ENCODE measurements around the gene NPM1.

DNA sequence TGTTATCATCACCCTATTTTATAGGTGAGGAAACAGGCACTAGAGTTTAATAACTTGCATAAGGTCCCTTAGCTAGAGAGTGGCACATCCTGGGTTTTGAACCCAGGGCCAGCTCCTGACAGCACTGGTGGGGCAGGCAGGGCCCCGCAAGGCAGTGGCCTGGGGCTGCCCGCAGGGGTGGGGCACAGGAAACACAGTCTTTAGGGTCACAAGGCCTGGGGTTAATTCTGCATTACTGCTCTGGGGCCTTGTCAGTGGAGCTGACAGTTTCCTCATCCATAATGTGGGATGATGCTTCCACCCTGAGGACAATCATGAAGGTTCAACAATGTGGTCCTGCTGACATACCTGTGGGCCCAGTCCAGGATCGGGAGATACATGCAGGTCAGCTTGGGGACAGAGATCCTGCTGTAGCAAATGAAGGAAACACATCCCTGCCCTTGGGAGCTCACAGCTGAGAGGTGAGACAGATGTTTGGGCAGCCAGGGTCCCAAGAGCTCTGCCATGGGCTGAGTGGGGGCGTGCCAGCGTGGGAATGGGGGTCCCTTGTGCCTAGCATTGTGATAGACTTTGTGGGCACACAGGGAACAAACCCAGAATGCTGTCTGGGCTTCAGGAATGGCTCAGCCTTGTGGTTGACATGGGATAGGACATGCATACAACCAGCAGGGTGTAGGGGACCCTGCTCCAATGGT, 46.5 kb downstream of the NPM1 start:
- TF ChIP-seq, protein P1, sequence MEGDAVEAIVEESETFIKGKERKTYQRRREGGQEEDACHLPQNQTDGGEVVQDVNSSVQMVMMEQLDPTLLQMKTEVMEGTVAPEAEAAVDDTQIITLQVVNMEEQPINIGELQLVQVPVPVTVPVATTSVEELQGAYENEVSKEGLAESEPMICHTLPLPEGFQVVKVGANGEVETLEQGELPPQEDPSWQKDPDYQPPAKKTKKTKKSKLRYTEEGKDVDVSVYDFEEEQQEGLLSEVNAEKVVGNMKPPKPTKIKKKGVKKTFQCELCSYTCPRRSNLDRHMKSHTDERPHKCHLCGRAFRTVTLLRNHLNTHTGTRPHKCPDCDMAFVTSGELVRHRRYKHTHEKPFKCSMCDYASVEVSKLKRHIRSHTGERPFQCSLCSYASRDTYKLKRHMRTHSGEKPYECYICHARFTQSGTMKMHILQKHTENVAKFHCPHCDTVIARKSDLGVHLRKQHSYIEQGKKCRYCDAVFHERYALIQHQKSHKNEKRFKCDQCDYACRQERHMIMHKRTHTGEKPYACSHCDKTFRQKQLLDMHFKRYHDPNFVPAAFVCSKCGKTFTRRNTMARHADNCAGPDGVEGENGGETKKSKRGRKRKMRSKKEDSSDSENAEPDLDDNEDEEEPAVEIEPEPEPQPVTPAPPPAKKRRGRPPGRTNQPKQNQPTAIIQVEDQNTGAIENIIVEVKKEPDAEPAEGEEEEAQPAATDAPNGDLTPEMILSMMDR (IDR thresholded peaks at IDR 0.05): no peak
- TF ChIP-seq POLR2AphosphoS5 (IDR thresholded peaks at IDR 0.05) (no peak), POLR2A (IDR thresholded peaks at IDR 0.05; ENCODE audit: low read depth) (no peak), EP300 (IDR thresholded peaks at IDR 0.05) (no peak)
